Endothelial cell of umbilical vein (primary cell): Measurements from ENCODE around the gene ARPC1A. TPM values are rescaled to one million over a fixed set of nuclear protein-coding genes. Genes with fewer than 3 reads are reported as not detected.

Experiments
- BruUV-seq: library from RNA; stranded (reverse); fragments of 400-500 nt; replicated peaks from 2 replicates; lab custom pipeline; 2021; lab: Mats Ljungman, UMichigan
- CTCF ChIA-PET: fragments of 300-600, 350-600 bp; sonication (Branson Sonifier 250); formaldehyde crosslinking; loops from one replicate; lab custom pipeline; 2021; ENCODE audit warnings: antibody characterized with exemption, inconsistent platforms; lab: Charles Lee
- POLR2A ChIA-PET: fragments of 300-600, 350-600 bp; sonication (Branson Sonifier 250); formaldehyde crosslinking; loops from one replicate; lab custom pipeline; 2021; ENCODE audit warnings: antibody characterized with exemption, inconsistent platforms; lab: Charles Lee
- DNase-seq: peaks from one replicate; pipeline ENCODE4 v3.0.0-alpha.2; 2011; ENCODE audit warnings: low read depth, low spot score
- FAIRE-seq: peaks from 2 replicates; lab custom pipeline; 2011; peaks lifted over from hg19 to GRCh38; lab: Jason Lieb, UNC
- H2AFZ ChIP-seq: 2 replicates; pipeline ENCODE4 v1.6.0; 2012; ENCODE audit warnings: low read depth, low read length, control low read depth, inconsistent platforms
- H3K27ac ChIP-seq: 2 replicates; pipeline ENCODE4 v1.5.1; 2011; ENCODE audit warnings: low read depth, mild to moderate bottlenecking, control low read depth, low read length, moderate library complexity; ENCODE audit not compliant: insufficient read depth
- H3K27me3 ChIP-seq, 2 experiments: 2 replicates each; pipeline versions ENCODE4 v1.6.0 to v1.6.1; 2011; ENCODE audit warnings: low read length in 2 of 2, mixed read lengths in 1 of 2; ENCODE audit not compliant: control insufficient read depth in 2 of 2, insufficient read depth in 2 of 2
- H3K36me3 ChIP-seq, 2 experiments: 2 replicates in 1 of 2; 3 replicates in 1 of 2; pipeline ENCODE4 v1.5.1; 2011; ENCODE audit warnings: low read length in 2 of 2, mild to moderate bottlenecking in 1 of 2, moderate library complexity in 1 of 2; ENCODE audit not compliant: control insufficient read depth in 2 of 2, insufficient read depth in 2 of 2; ENCODE audit errors: extremely low read depth in 1 of 2
- H3K4me1 ChIP-seq: 3 replicates; pipeline ENCODE4 v1.5.1; 2011; ENCODE audit warnings: mild to moderate bottlenecking, low read length; ENCODE audit not compliant: control insufficient read depth, insufficient read depth; ENCODE audit errors: extremely low read depth
- H3K4me2 ChIP-seq: 2 replicates; pipeline ENCODE4 v1.6.1; 2011; ENCODE audit warnings: low read length, control low read depth, mixed read lengths; ENCODE audit not compliant: insufficient read depth
- H3K4me3 ChIP-seq, 3 experiments: fragments of 200-600 bp in 1 of 3; sonication (generic), shearing (Covaris generic) in 1 of 3; replicated peaks in 1 of 3; 2 replicates each; pipeline ENCODE4 v1.5.1; 2011 to 2016; ENCODE audit warnings: control low read depth in 3 of 3, low read length in 3 of 3, mild to moderate bottlenecking in 2 of 3, inconsistent platforms in 1 of 3, low read depth in 1 of 3, moderate library complexity in 1 of 3; ENCODE audit not compliant: insufficient read depth in 1 of 3
- H3K79me2 ChIP-seq: 2 replicates; pipeline ENCODE4 v1.6.0; 2012; ENCODE audit warnings: low read length, inconsistent platforms; ENCODE audit not compliant: control insufficient read depth, insufficient read depth
- H3K9ac ChIP-seq: replicated peaks from 2 replicates; pipeline ENCODE3; 2011; ENCODE audit warnings: low read length, control low read depth; ENCODE audit not compliant: insufficient read depth; ENCODE audit errors: extremely low read depth
- H3K9me1 ChIP-seq: replicated peaks from 3 replicates; pipeline ENCODE4 v1.6.0; 2011; ENCODE audit warnings: mild to moderate bottlenecking, low read length; ENCODE audit not compliant: control insufficient read depth, insufficient read depth; ENCODE audit errors: extremely low read depth
- H3K9me3 ChIP-seq: replicated peaks from 2 replicates; pipeline ENCODE4 v1.5.1; 2012; ENCODE audit warnings: low read length, inconsistent platforms; ENCODE audit not compliant: control insufficient read depth, insufficient read depth
- H4K20me1 ChIP-seq: replicated peaks from 2 replicates; pipeline ENCODE3; 2011; ENCODE audit warnings: mild to moderate bottlenecking, low read length; ENCODE audit not compliant: control insufficient read depth, insufficient read depth; ENCODE audit errors: extremely low read depth
- CTCF ChIP-seq, 2 donors: IDR thresholded peaks; 1 replicate in 1 of 2; 2 replicates in 1 of 2; pipeline ENCODE4 v1.5.1; 2011; ENCODE audit warnings: low read length in 2 of 2, mild to moderate bottlenecking in 2 of 2, moderate library complexity in 2 of 2, control low read depth in 1 of 2, inconsistent platforms in 1 of 2, low read depth in 1 of 2; ENCODE audit not compliant: insufficient read depth in 1 of 2; ENCODE audit errors: extremely low read depth in 1 of 2
- EZH2 ChIP-seq: IDR thresholded peaks from 2 replicates; pipeline ENCODE4 v1.6.1; 2012; ENCODE audit warnings: borderline replicate concordance, low read depth, mild to moderate bottlenecking, moderate library complexity, low read length, inconsistent platforms; ENCODE audit not compliant: severe bottlenecking
- FOS ChIP-seq: IDR thresholded peaks from 2 replicates; pipeline ENCODE4 v1.6.1; 2011; ENCODE audit warnings: mild to moderate bottlenecking, low read length, moderate library complexity, borderline replicate concordance; ENCODE audit not compliant: insufficient read depth
- GATA2 ChIP-seq: IDR thresholded peaks from 2 replicates; pipeline ENCODE4 v1.7.0; 2011; ENCODE audit warnings: low read depth, mild to moderate bottlenecking, moderate library complexity, mixed read lengths, low read length; ENCODE audit not compliant: insufficient read length, insufficient read depth
- JUN ChIP-seq: IDR thresholded peaks from 2 replicates; pipeline ENCODE4 v1.6.1; 2011; ENCODE audit warnings: borderline replicate concordance, low read depth; ENCODE audit not compliant: insufficient read length, insufficient read depth
- MAX ChIP-seq: IDR thresholded peaks from 2 replicates; pipeline ENCODE4 v1.6.1; 2011; ENCODE audit not compliant: insufficient read depth, insufficient read length
- MYC ChIP-seq: IDR thresholded peaks from one replicate; pipeline ENCODE4 v1.6.1; 2011; ENCODE audit warnings: mild to moderate bottlenecking, low read depth, low read length
- POLR2A ChIP-seq: IDR thresholded peaks from 2 replicates; pipeline ENCODE4 v1.6.1; 2012; ENCODE audit warnings: low read depth, mild to moderate bottlenecking, control low read depth, low read length
- POLR2AphosphoS5 ChIP-seq: IDR thresholded peaks from 2 replicates; pipeline ENCODE4 v1.6.1; 2012; ENCODE audit warnings: low read depth, mild to moderate bottlenecking, control low read depth, low read length, moderate library complexity; ENCODE audit not compliant: insufficient read depth
- dilution Hi-C: fragments of 300-500 bp; cut with MboI; formaldehyde crosslinking; loops from one replicate; pipeline ENCODE4 v1.15.0; 2019; ENCODE audit warnings: low sequenced_read_pairs; ENCODE audit not compliant: extremely low pct_ligation_motif_present
- intact Hi-C: fragments of 100-400 bp; cut with micrococcal nuclease; formaldehyde crosslinking; loops from one replicate; pipeline ENCODE4 v1.10.0; 2022
- polyA plus RNA-seq, 4 experiments: library from polyadenylated mRNA; depleted of rRNA in 3 of 4; stranded (reverse) in 3 of 4; unstranded in 1 of 4; fragments of >200 nt; gene quantifications; 2 replicates each; pipeline versions ENCODE4 v1.2.1 to v1.2.3, GENCODE V29; 2011 to 2012; ENCODE audit warnings: missing spikeins in 1 of 4
- total RNA-seq: library from RNA; stranded (reverse); gene quantifications from 2 replicates; pipeline ENCODE4 v1.2.3, GENCODE V29; 2021

The ARPC1A gene
- total and polyA plus RNA-seq, 2 donors (not counting 3 experiments of a cell fraction or from before 2014, with no cell fraction given) = 200 to 243 TPM

GRCh38 chr7:99402854-99403253 lies 77.2 kb downstream of the ARPC1A start:
- CTCF ChIA-PET = interaction anchor here (0.9 kb wide), 1 partner anchor 17 kb away, joined by 3 read pairs; no protein-coding TSS in a partner anchor
- Histone ChIP-seq H2AFZ (no peak overlapping the region), H3K4me1 (peaks cover 16% of the 10 kb centered on the region), H3K9me3 (no peaks in the 10 kb centered on the region), H3K4me3 (no peak overlapping the region), H3K27me3 (no peaks in the 10 kb centered on the region), H4K20me1 (no peaks in the 10 kb centered on the region), H3K36me3 (peaks cover 18 to 50% of the 10 kb centered on the region in 2 experiments), H3K9ac (no peak overlapping the region), H3K4me2 (no peak overlapping the region), H3K27ac (no peak overlapping the region), H3K79me2 (peaks cover 48% of the 10 kb centered on the region), H3K9me1 (no peaks in the 10 kb centered on the region)
- FAIRE-seq (no peak), DNase-seq (no peak)
- no peak for TF ChIP-seq POLR2A
- no peak for TF ChIP-seq JUN
- no peak for TF ChIP-seq GATA2
- TF ChIP-seq FOS = no peak
- no peak for TF ChIP-seq EZH2
- TF ChIP-seq POLR2AphosphoS5 = no peak
- TF ChIP-seq MYC = no peak
- no peak for TF ChIP-seq MAX
- no peak for TF ChIP-seq CTCF (IDR thresholded peaks at IDR 0.05; ENCODE audit: extremely low read depth in 1 of 2, insufficient read depth in 1 of 2, low read depth in 1 of 2, low read length in 2 of 2)
- POLR2A ChIA-PET = no interaction called here
- intact Hi-C loops = no loop called here
- no TSS peak for BruUV-seq
- dilution Hi-C loops = no loop called here
